Small intestine (tissue), 7 donors: ENCODE results near the gene DRG1. TPM values are rescaled to one million over a fixed set of nuclear protein-coding genes. Genes with fewer than 3 reads are reported as not detected.
"Not testable (repeated sequence)": the region's sequence is repeated elsewhere in the genome, so short reads cannot be mapped to it uniquely, and the experiment has no call there.

ENCODE experiments used
- DNase-seq, 2 donors: peaks; one replicate each; pipeline versions ENCODE4 v3.0.0 to v3.0.0-alpha.2; 2013
- FAIRE-seq: peaks from 2 replicates; lab custom pipeline; 2012; peaks lifted over from hg19 to GRCh38; lab: Jason Lieb, UNC
- H3K27ac ChIP-seq, 3 donors: one replicate each; pipeline ENCODE4 v1.5.1; 2013; ENCODE audit warnings: low read length in 2 of 3, mild to moderate bottlenecking in 2 of 3, control low read depth in 1 of 3, inconsistent platforms in 1 of 3, low read depth in 1 of 3, moderate library complexity in 1 of 3
- H3K27me3 ChIP-seq, 3 donors: one replicate each; pipeline ENCODE4 v1.6.1; 2013; ENCODE audit warnings: low read length in 3 of 3, inconsistent platforms in 1 of 3; ENCODE audit not compliant: control insufficient read depth in 3 of 3, insufficient read depth in 3 of 3
- H3K36me3 ChIP-seq, 3 donors: one replicate each; pipeline ENCODE4 v1.6.1; 2013; ENCODE audit warnings: low read length in 3 of 3, inconsistent platforms in 1 of 3, low read depth in 1 of 3, mild to moderate bottlenecking in 1 of 3, moderate library complexity in 1 of 3; ENCODE audit not compliant: control insufficient read depth in 3 of 3, insufficient read depth in 2 of 3
- H3K4me1 ChIP-seq, 3 donors: one replicate each; pipeline ENCODE4 v1.6.1; 2013; ENCODE audit warnings: low read length in 2 of 3, inconsistent platforms in 1 of 3, low read depth in 1 of 3, mild to moderate bottlenecking in 1 of 3, moderate library complexity in 1 of 3; ENCODE audit not compliant: control insufficient read depth in 3 of 3, insufficient read depth in 2 of 3
- H3K4me3 ChIP-seq, 3 donors: one replicate each; pipeline ENCODE4 v1.5.1; 2013; ENCODE audit warnings: low read length in 3 of 3, control low read depth in 1 of 3, inconsistent platforms in 1 of 3, low read depth in 1 of 3, mild to moderate bottlenecking in 1 of 3, moderate library complexity in 1 of 3
- H3K9me3 ChIP-seq, 2 donors: one replicate each; pipeline ENCODE4 v1.6.1; 2013; ENCODE audit warnings: low read depth in 1 of 2, low read length in 1 of 2; ENCODE audit not compliant: control insufficient read depth in 2 of 2, insufficient read depth in 1 of 2
- WGBS, 3 donors: extraction: QIAGEN DNeasy Blood & Tissue Kit; methylation state at CpG; one replicate each; pipeline ENCODE4 v1.1.7; 2013; 5-methylcytosine and 5-hydroxymethylcytosine counted together
- polyA plus RNA-seq, 4 donors: library from polyadenylated mRNA; stranded (reverse) in 3 of 4; unstranded in 1 of 4; fragments of 200-250 nt in 3 of 4; fragments of 120-200 nt in 1 of 4; gene quantifications; one replicate each; pipeline versions ENCODE4 v1.2.1 to v1.2.3, GENCODE V29; 2013
- donor health status: healthy with polysubstance abuse.
- donor health status: control.
- donor health status: control.
- donor health status: Bipolar disorder and iron deficiency.
- donor health status: healthy.

The DRG1 gene
- polyA plus RNA-seq, 4 donors, result 39.2 to 58.6 (median 43.1) TPM

GRCh38 chr22:31367426-31367825 lies 32.0 kb upstream of the DRG1 start:
- 58 to 62% (median 62%) methylated on average over 3 of the region's 3 CpGs for WGBS, 3 donors

GRCh38 chr22:31377612-31378011 lies 21.8 kb upstream of the DRG1 start:
- no peaks in the 10 kb centered on the region for H3K27me3 ChIP-seq
- FAIRE-seq (no peak), DNase-seq (no peak)
- H3K36me3 ChIP-seq, result no peaks in the 10 kb centered on the region
- H3K4me3 ChIP-seq, result no peak overlapping the region
- no peaks in the 10 kb centered on the region for H3K4me1 ChIP-seq
- H3K27ac ChIP-seq, result no peak overlapping the region
- no peaks in the 10 kb centered on the region for H3K9me3 ChIP-seq
- WGBS, 3 donors, result 76 to 86% (median 85%) methylated on average over 3 of the region's 3 CpGs

More at GRCh38 chr22:31367426-31367825, 32.0 kb upstream of the DRG1 start:
- no peak for DNase-seq
- no peak for FAIRE-seq
- H3K4me1 ChIP-seq, result no peaks in the 10 kb centered on the region
- no peaks in the 10 kb centered on the region for H3K36me3 ChIP-seq
- H3K27me3 ChIP-seq, result no peaks in the 10 kb centered on the region
- H3K4me3 ChIP-seq, result no peak overlapping the region
- no peaks in the 10 kb centered on the region for H3K9me3 ChIP-seq
- no peak overlapping the region for H3K27ac ChIP-seq

- WGBS, 3 donors, result 91 to 97% (median 92%) methylated on average over 3 of the region's 3 CpGs
- H3K4me1 ChIP-seq, result no peaks in the 10 kb centered on the region
- no peak overlapping the region for H3K4me3 ChIP-seq
- no peaks in the 10 kb centered on the region for H3K36me3 ChIP-seq
- no peaks in the 10 kb centered on the region for H3K9me3 ChIP-seq
- no peaks in the 10 kb centered on the region for H3K27me3 ChIP-seq
- FAIRE-seq, result no peak
- H3K27ac ChIP-seq, result no peak overlapping the region
- DNase-seq, result no peak
Observed at GRCh38 chr22:31378123-31378522, 21.3 kb upstream of the DRG1 start.

GRCh38 chr22:31378651-31379050 lies 20.8 kb upstream of the DRG1 start:
- H3K4me1 ChIP-seq, H3K36me3 ChIP-seq, H3K4me3 ChIP-seq, FAIRE-seq, H3K27ac ChIP-seq, H3K9me3 ChIP-seq, DNase-seq, H3K27me3 ChIP-seq: not testable (repeated sequence)
- WGBS, 3 donors, result 50 to 67% (median 51%) methylated on average over 6 of the region's 6 CpGs

GRCh38 chr22:31393893-31394292 lies 5.5 kb upstream of the DRG1 start:
- Histone ChIP-seq H3K4me1 (peaks cover 0 to 3% (median 0%) of the 10 kb centered on the region in 3 donors), H3K27ac (no peak overlapping the region), H3K9me3 (no peaks in the 10 kb centered on the region), H3K36me3 (no peaks in the 10 kb centered on the region), H3K27me3 (no peaks in the 10 kb centered on the region), H3K4me3 (no peak overlapping the region)
- FAIRE-seq (no peak), DNase-seq (no peak)
- 98 to 100% (median 100%) methylated on average over 2 of the region's 2 CpGs for whole genome bisulfite sequencing, 3 donors

GRCh38 chr22:31394326-31394725 lies 5.1 kb upstream of the DRG1 start:
- H3K27me3 ChIP-seq, result no peaks in the 10 kb centered on the region
- no peak overlapping the region for H3K4me3 ChIP-seq
- no peaks in the 10 kb centered on the region for H3K36me3 ChIP-seq
- 73 to 81% (median 79%) methylated on average over 3 of the region's 3 CpGs for WGBS, 3 donors
- H3K4me1 ChIP-seq, result peaks cover 0 to 3% (median 0%) of the 10 kb centered on the region in 3 donors
- FAIRE-seq (no peak), DNase-seq (no peak)
- H3K27ac ChIP-seq, result no peak overlapping the region
- no peaks in the 10 kb centered on the region for H3K9me3 ChIP-seq

- Histone ChIP-seq H3K27ac (peak overlapping the region in 1 of 3 donors; percentile 26), H3K36me3 (peaks cover 0 to 19% (median 4%) of the 10 kb centered on the region in 3 donors), H3K9me3 (no peaks in the 10 kb centered on the region), H3K4me1 (peaks cover 0 to 9% (median 6%) of the 10 kb centered on the region in 3 donors), H3K27me3 (no peaks in the 10 kb centered on the region), H3K4me3 (no peak overlapping the region)
- FAIRE-seq, result no peak
- DNase-seq, result no peak
- WGBS, 3 donors, result 58 to 89% (median 78%) methylated on average over 5 of the region's 5 CpGs
Observed at GRCh38 chr22:31398231-31398630, 1.2 kb upstream of the DRG1 start.

GRCh38 chr22:31400023-31400397 lies 606 bp downstream of the DRG1 start:
- Histone ChIP-seq H3K9me3 (no peaks in the 10 kb centered on the region), H3K4me1 (peaks cover 0 to 9% (median 6%) of the 10 kb centered on the region in 3 donors), H3K4me3 (peak overlapping the region; percentile 69 to 87 (median 82)), H3K27ac (peak overlapping the region; percentile 75 to 86 (median 81)), H3K27me3 (no peaks in the 10 kb centered on the region), H3K36me3 (peaks cover 0 to 32% (median 4%) of the 10 kb centered on the region in 3 donors)
- 0 to 3% (median 3%) methylated on average over 11 of the region's 11 CpGs for WGBS, 3 donors
- DNase-seq (no peak), FAIRE-seq (no peak)

GRCh38 chr22:31402350-31402749 lies 2.9 kb downstream of the DRG1 start:
- not testable (repeated sequence) for FAIRE-seq, H3K27ac ChIP-seq, H3K27me3 ChIP-seq, H3K4me1 ChIP-seq, H3K4me3 ChIP-seq, DNase-seq, H3K9me3 ChIP-seq
- WGBS, 3 donors, result 83 to 100% (median 93%) methylated on average over 2 of the region's 2 CpGs
- H3K36me3 ChIP-seq, result peaks cover 4 to 49% (median 4%) of the 10 kb centered on the region in 3 donors
